NCI-H226 (cell line): ENCODE measurements around the gene NUP35.
A peak's percentile ranks its signal among the peaks of the same experiment; 100 is the strongest.
"Not testable (repeated sequence)": the region's sequence is repeated elsewhere in the genome, so short reads cannot be mapped to it uniquely, and the experiment has no call there.

Experiments
- DNase-seq: peaks from one replicate; pipeline ENCODE4 v3.0.0-alpha.2; 2015

The NUP35 gene

GRCh38 chr2:183148955-183149354 is 24.7 kb downstream of the NUP35 start:
- no peak for DNase-seq

GRCh38 chr2:183149489-183149888 is 25.2 kb downstream of the NUP35 start:
- no peak for DNase-seq

GRCh38 chr2:183152280-183152679 is 28.0 kb downstream of the NUP35 start:
- not testable (repeated sequence) for DNase-seq

- DNase-seq = no peak
Observed at GRCh38 chr2:183153967-183154366, 29.7 kb downstream of the NUP35 start.

- DNase-seq = not testable (repeated sequence)
Observed at GRCh38 chr2:183154772-183155171, 30.5 kb downstream of the NUP35 start.

GRCh38 chr2:183157131-183157530 is 32.9 kb downstream of the NUP35 start:
- no peak for DNase-seq

- peak; percentile 27 for DNase-seq
Observed at GRCh38 chr2:183162362-183162761, 38.1 kb downstream of the NUP35 start.

- DNase-seq = no peak
Observed at GRCh38 chr2:183163821-183164649, 39.8 kb downstream of the NUP35 start.

GRCh38 chr2:183164650-183165015 is 40.4 kb downstream of the NUP35 start:
- no peak for DNase-seq

GRCh38 chr2:183166210-183166609 is 42.0 kb downstream of the NUP35 start:
- no peak for DNase-seq

GRCh38 chr2:183166976-183167375 is 42.7 kb downstream of the NUP35 start:
- not testable (repeated sequence) for DNase-seq

- no peak for DNase-seq
Observed at GRCh38 chr2:183172220-183172887, 48.1 kb downstream of the NUP35 start.

- DNase-seq = no peak
Observed at GRCh38 chr2:183179156-183179555, 54.9 kb downstream of the NUP35 start.

- no peak for DNase-seq
Observed at GRCh38 chr2:183185534-183185933, 61.3 kb downstream of the NUP35 start.

GRCh38 chr2:183186296-183186695 is 62.1 kb downstream of the NUP35 start:
- DNase-seq = no peak

GRCh38 chr2:183186766-183187165 is 62.5 kb downstream of the NUP35 start:
- no peak for DNase-seq

- DNase-seq = no peak
Observed at GRCh38 chr2:183192343-183192742, 68.1 kb downstream of the NUP35 start.

- DNase-seq = no peak
Observed at GRCh38 chr2:183193904-183194303, 69.7 kb downstream of the NUP35 start.

- DNase-seq = no peak
Observed at GRCh38 chr2:183195397-183195796, 71.2 kb downstream of the NUP35 start.

GRCh38 chr2:183195998-183196409 is 71.8 kb downstream of the NUP35 start:
- DNase-seq = no peak

- no peak for DNase-seq
Observed at GRCh38 chr2:183204397-183204796, 80.2 kb downstream of the NUP35 start.

- peak; percentile 56 for DNase-seq
Observed at GRCh38 chr2:183207110-183207509, 82.9 kb downstream of the NUP35 start.

GRCh38 chr2:183209395-183210028 is 85.3 kb downstream of the NUP35 start:
- no peak for DNase-seq
